HG03558 (cell line): ENCODE results near the gene HSPB8.

ENCODE experiments used
- ATAC-seq: cut with Tn5 transposase; IDR thresholded peaks from one replicate; pipeline ENCODE4 v1.9.1; 2021; ENCODE audit warnings: moderate number of reproducible peaks; ENCODE audit not compliant: unreplicated experiment; ENCODE audit errors: extremely low read depth

HSPB8 gene

GRCh38 chr12:119168721-119169120, 10.0 kb upstream of the HSPB8 start:
- ATAC-seq, result no peak

- no peak for ATAC-seq
Observed at GRCh38 chr12:119169150-119169549, 9.6 kb upstream of the HSPB8 start.

- no peak for ATAC-seq
Observed at GRCh38 chr12:119171291-119171690, 7.4 kb upstream of the HSPB8 start.

- no peak for ATAC-seq
Observed at GRCh38 chr12:119171691-119172425, 6.9 kb upstream of the HSPB8 start.

- ATAC-seq, result no peak
Observed at GRCh38 chr12:119175081-119175480, 3.6 kb upstream of the HSPB8 start.

- ATAC-seq, result no peak
Observed at GRCh38 chr12:119176267-119177055, 2.3 kb upstream of the HSPB8 start.

- no peak for ATAC-seq
Observed at GRCh38 chr12:119177056-119177325, 1.7 kb upstream of the HSPB8 start.

- no peak for ATAC-seq
Observed at GRCh38 chr12:119177724-119178380, 879 bp upstream of the HSPB8 start.

- no peak for ATAC-seq
Observed at GRCh38 chr12:119179335-119180021, 747 bp downstream of the HSPB8 start.

GRCh38 chr12:119180380-119181040, 1.8 kb downstream of the HSPB8 start:
- ATAC-seq, result no peak

- no peak for ATAC-seq
Observed at GRCh38 chr12:119181202-119181601, 2.5 kb downstream of the HSPB8 start.

GRCh38 chr12:119181944-119182343, 3.2 kb downstream of the HSPB8 start:
- no peak for ATAC-seq

- ATAC-seq, result no peak
Observed at GRCh38 chr12:119182701-119183493, 4.2 kb downstream of the HSPB8 start.

GRCh38 chr12:119183942-119184695, 5.4 kb downstream of the HSPB8 start:
- ATAC-seq, result no peak

- no peak for ATAC-seq
Observed at GRCh38 chr12:119195256-119195655, 16.5 kb downstream of the HSPB8 start.

- ATAC-seq, result no peak
Observed at GRCh38 chr12:119198440-119198839, 19.7 kb downstream of the HSPB8 start.

- no peak for ATAC-seq
Observed at GRCh38 chr12:119200601-119201000, 21.9 kb downstream of the HSPB8 start.

- ATAC-seq, result no peak
Observed at GRCh38 chr12:119201789-119202543, 23.2 kb downstream of the HSPB8 start.
